BLaER1 treated with 17β-estradiol and CSF1 and Interleukin-3, amounts not matched to agents 10 nM and 100 nM (cell line): ENCODE measurements around the gene WDR62.

Source experiments
- H3K27ac ChIP-seq, 11 experiments: shearing (Covaris generic); formaldehyde crosslinking; 2 replicates each; pipeline ENCODE4 v1.8.1; 2022
- H3K27me3 ChIP-seq, 11 experiments: shearing (Covaris generic); formaldehyde crosslinking; 2 replicates each; pipeline ENCODE4 v1.8.1; 2022
- H3K36me3 ChIP-seq, 11 experiments: shearing (Covaris generic); formaldehyde crosslinking; 2 replicates each; pipeline ENCODE4 v1.8.1; 2022
- H3K4me1 ChIP-seq, 10 experiments: shearing (Covaris generic); formaldehyde crosslinking; 2 replicates each; pipeline ENCODE4 v1.8.1; 2022
- H3K4me2 ChIP-seq, 11 experiments: shearing (Covaris generic); formaldehyde crosslinking; 2 replicates each; pipeline ENCODE4 v1.8.1; 2022
- H3K4me3 ChIP-seq, 10 experiments: shearing (Covaris generic); formaldehyde crosslinking; 2 replicates each; pipeline ENCODE4 v1.8.1; 2022
- H3K9ac ChIP-seq, 11 experiments: shearing (Covaris generic); formaldehyde crosslinking; 2 replicates each; pipeline ENCODE4 v1.8.1; 2022
- H3K9me3 ChIP-seq, 11 experiments: shearing (Covaris generic); formaldehyde crosslinking; replicated peaks in 1 of 11; 2 replicates each; pipeline ENCODE4 v1.8.1; 2022
- H4K20me1 ChIP-seq, 11 experiments: shearing (Covaris generic); formaldehyde crosslinking; 2 replicates each; pipeline ENCODE4 v1.8.1; 2022
- Cebpa-rat ChIP-seq, 11 experiments: shearing (Covaris generic); IDR thresholded peaks; 2 replicates each; pipeline ENCODE4 v1.8.1; 2022

The WDR62 gene

GRCh38 chr19:36054733-36055686 is at the start of gene WDR62:
WDR62 (plus strand) TSS chr19:36054897; CDS start chr19:36054972, 75 bp downstream.
- no peak for TF ChIP-seq Cebpa-rat (IDR thresholded peaks at IDR 0.05)
- no peaks in the 10 kb centered on the region for H3K27me3 ChIP-seq
- H3K9me3 ChIP-seq = no peaks in the 10 kb centered on the region
- peaks cover 0 to 46% (median 35%) of the 10 kb centered on the region in 11 experiments; a peak in 14 of 22 replicates for H4K20me1 ChIP-seq
- peaks cover 0 to 37% (median 28%) of the 10 kb centered on the region in 11 experiments; a peak in 20 of 22 replicates for H3K36me3 ChIP-seq
- peak within 1 kb of the TSS; percentile 77 to 99 (median 90) for H3K4me2 ChIP-seq
- peak within 1 kb of the TSS; percentile 72 to 88 (median 80) for H3K4me3 ChIP-seq
- peaks cover 34 to 39% (median 36%) of the 10 kb centered on the region in 10 experiments for H3K4me1 ChIP-seq
- peak within 1 kb of the TSS; percentile 86 to 96 (median 92) for H3K27ac ChIP-seq
- peak within 1 kb of the TSS; percentile 83 to 94 (median 90) for H3K9ac ChIP-seq

GRCh38 chr19:36006955-36007354 is 47.7 kb upstream of the WDR62 start:
- Histone ChIP-seq H3K27ac (no peak overlapping the region), H3K36me3 (peaks cover 0 to 18% (median 5%) of the 10 kb centered on the region in 11 experiments; a peak in 9 of 22 replicates), H3K4me2 (no peak overlapping the region), H3K27me3 (peaks cover 0 to 20% (median 10%) of the 10 kb centered on the region in 11 experiments; a peak in 14 of 22 replicates), H4K20me1 (peaks cover 0 to 22% (median 0%) of the 10 kb centered on the region in 11 experiments; a peak in 5 of 22 replicates), H3K4me1 (peaks cover 0 to 17% (median 4%) of the 10 kb centered on the region in 10 experiments; a peak in 9 of 20 replicates), H3K9me3 (no peaks in the 10 kb centered on the region), H3K9ac (no peak overlapping the region), H3K4me3 (no peak overlapping the region)
- TF ChIP-seq Cebpa-rat (IDR thresholded peaks at IDR 0.05) = no peak

GRCh38 chr19:36008336-36008978 is 46.2 kb upstream of the WDR62 start, which contains the start of gene SYNE4:
SYNE4 (minus strand) TSS chr19:36008813; CDS start chr19:36008681, 132 bp downstream.
- Histone ChIP-seq H3K36me3 (peaks cover 0 to 11% (median under 1%) of the 10 kb centered on the region in 11 experiments; a peak in 5 of 22 replicates), H3K9me3 (no peaks in the 10 kb centered on the region), H3K4me2 (peak within 1 kb of the TSS; percentile 46 to 77 (median 63)), H4K20me1 (peaks cover 0 to 22% (median 0%) of the 10 kb centered on the region in 11 experiments; a peak in 5 of 22 replicates), H3K9ac (peak within 1 kb of the TSS in 7 of 11 experiments; percentile 15 to 59 (median 46); a peak in 6 of 22 replicates), H3K4me3 (peak within 1 kb of the TSS in 6 of 10 experiments; percentile 24 to 55 (median 36); a peak in 11 of 20 replicates), H3K27me3 (peaks cover 0 to 20% (median 10%) of the 10 kb centered on the region in 11 experiments; a peak in 14 of 22 replicates), H3K27ac (no peak within 1 kb of the TSS), H3K4me1 (peaks cover 6 to 18% (median 11%) of the 10 kb centered on the region in 10 experiments; a peak in 19 of 20 replicates)
- no peak for TF ChIP-seq Cebpa-rat (IDR thresholded peaks at IDR 0.05)

GRCh38 chr19:36009220-36009619 is 45.5 kb upstream of the WDR62 start:
- H3K4me1 ChIP-seq = peaks cover 9 to 21% (median 12%) of the 10 kb centered on the region in 10 experiments; a peak in 19 of 20 replicates
- no peak overlapping the region for H3K27ac ChIP-seq
- H3K9ac ChIP-seq = peak overlapping the region in 7 of 11 experiments; percentile 15 to 59 (median 46); a peak in 6 of 22 replicates
- H3K4me3 ChIP-seq = peak overlapping the region in 6 of 10 experiments; percentile 24 to 55 (median 36); a peak in 11 of 20 replicates
- H3K36me3 ChIP-seq = peaks cover 0 to 5% (median 0%) of the 10 kb centered on the region in 11 experiments; a peak in 1 of 22 replicates
- peaks cover 0 to 20% (median 10%) of the 10 kb centered on the region in 11 experiments; a peak in 14 of 22 replicates for H3K27me3 ChIP-seq
- TF ChIP-seq Cebpa-rat (IDR thresholded peaks at IDR 0.05) = no peak
- peaks cover 0 to 17% (median 0%) of the 10 kb centered on the region in 11 experiments; a peak in 4 of 22 replicates for H4K20me1 ChIP-seq
- H3K9me3 ChIP-seq = no peaks in the 10 kb centered on the region
- peak overlapping the region; percentile 46 to 77 (median 63) for H3K4me2 ChIP-seq

GRCh38 chr19:36009633-36010379 is 44.9 kb upstream of the WDR62 start:
- no peak for TF ChIP-seq Cebpa-rat (IDR thresholded peaks at IDR 0.05)
- Histone ChIP-seq H4K20me1 (peaks cover 0 to 11% (median 0%) of the 10 kb centered on the region in 11 experiments; a peak in 3 of 22 replicates), H3K9ac (peak overlapping the region in 5 of 11 experiments; percentile 5 to 59 (median 46); a peak in 1 of 22 replicates), H3K9me3 (no peaks in the 10 kb centered on the region), H3K36me3 (no peaks in the 10 kb centered on the region; a peak in 1 of 22 replicates), H3K27me3 (peaks cover 0 to 20% (median 10%) of the 10 kb centered on the region in 11 experiments; a peak in 14 of 22 replicates), H3K27ac (no peak overlapping the region), H3K4me1 (peaks cover 12 to 25% (median 16%) of the 10 kb centered on the region in 10 experiments), H3K4me3 (peak overlapping the region in 6 of 10 experiments; percentile 24 to 55 (median 36); a peak in 8 of 20 replicates), H3K4me2 (peak overlapping the region; percentile 46 to 77 (median 63); a peak in 21 of 22 replicates)

GRCh38 chr19:36010402-36010801 is 44.3 kb upstream of the WDR62 start:
- Histone ChIP-seq H3K9me3 (no peaks in the 10 kb centered on the region), H3K4me2 (no peak overlapping the region), H3K27ac (no peak overlapping the region), H3K27me3 (peaks cover 0 to 20% (median 10%) of the 10 kb centered on the region in 11 experiments; a peak in 14 of 22 replicates), H3K36me3 (no peaks in the 10 kb centered on the region; a peak in 1 of 22 replicates), H3K4me3 (no peak overlapping the region), H4K20me1 (peaks cover 0 to 6% (median 0%) of the 10 kb centered on the region in 11 experiments; a peak in 3 of 22 replicates), H3K4me1 (peaks cover 18 to 31% (median 21%) of the 10 kb centered on the region in 10 experiments), H3K9ac (no peak overlapping the region)
- no peak for TF ChIP-seq Cebpa-rat (IDR thresholded peaks at IDR 0.05)

- H4K20me1 ChIP-seq = no peaks in the 10 kb centered on the region; a peak in 1 of 22 replicates
- no peaks in the 10 kb centered on the region for H3K9me3 ChIP-seq
- peaks cover 0 to 15% (median 0%) of the 10 kb centered on the region in 11 experiments; a peak in 6 of 22 replicates for H3K36me3 ChIP-seq
- TF ChIP-seq Cebpa-rat (IDR thresholded peaks at IDR 0.05) = no peak
- peak overlapping the region; percentile 73 to 85 (median 82) for H3K27ac ChIP-seq
- peak overlapping the region; percentile 79 to 89 (median 84) for H3K9ac ChIP-seq
- H3K4me2 ChIP-seq = peak overlapping the region; percentile 88 to 99 (median 95)
- H3K4me3 ChIP-seq = peak overlapping the region; percentile 71 to 82 (median 78)
- H3K4me1 ChIP-seq = peaks cover 18 to 32% (median 21%) of the 10 kb centered on the region in 10 experiments
- H3K27me3 ChIP-seq = peaks cover 0 to 16% (median 9%) of the 10 kb centered on the region in 11 experiments; a peak in 14 of 22 replicates
These were observed 41.3 kb upstream of the WDR62 start for GRCh38 chr19:36013280-36014011.
